NCI-H774 (cell line): ENCODE data around the gene ITPKA.

Experiments
- DNase-seq: peaks from one replicate; lab custom pipeline; 2025; lab: John Stamatoyannopoulos, UW

The ITPKA gene

GRCh38 chr15:41490355-41490754, 3.3 kb upstream of the ITPKA start:
- no peak for DNase-seq

GRCh38 chr15:41491889-41492288, 1.8 kb upstream of the ITPKA start:
- DNase-seq = no peak

- no peak for DNase-seq
Observed at GRCh38 chr15:41492597-41493204, 973 bp upstream of the ITPKA start.

- DNase-seq = no peak
Observed at GRCh38 chr15:41493902-41494189, 172 bp downstream of the ITPKA start.

- DNase-seq = no peak
Observed at GRCh38 chr15:41494190-41494921, 682 bp downstream of the ITPKA start.

GRCh38 chr15:41494922-41495735, 1.5 kb downstream of the ITPKA start:
- DNase-seq = no peak

- DNase-seq = no peak
Observed at GRCh38 chr15:41495736-41496599, 2.3 kb downstream of the ITPKA start.

GRCh38 chr15:41498657-41499056, 5.0 kb downstream of the ITPKA start:
- no peak for DNase-seq

GRCh38 chr15:41499109-41499851, 5.6 kb downstream of the ITPKA start:
- no peak for DNase-seq

- no peak for DNase-seq
Observed at GRCh38 chr15:41501191-41501917, 7.7 kb downstream of the ITPKA start.

- DNase-seq = no peak
Observed at GRCh38 chr15:41501931-41502794, 8.5 kb downstream of the ITPKA start.

- DNase-seq = no peak
Observed at GRCh38 chr15:41502795-41503668, 9.4 kb downstream of the ITPKA start.

GRCh38 chr15:41503669-41504010, 10.0 kb downstream of the ITPKA start:
- DNase-seq = no peak

- no peak for DNase-seq
Observed at GRCh38 chr15:41504751-41505492, 11.2 kb downstream of the ITPKA start.

- DNase-seq = no peak
Observed at GRCh38 chr15:41505776-41506175, 12.1 kb downstream of the ITPKA start.

- no peak for DNase-seq
Observed at GRCh38 chr15:41506796-41507341, 13.2 kb downstream of the ITPKA start.

GRCh38 chr15:41507820-41508290, 14.2 kb downstream of the ITPKA start:
- no peak for DNase-seq

- DNase-seq = no peak
Observed at GRCh38 chr15:41510728-41511127, 17.1 kb downstream of the ITPKA start.
